Pulmonary artery endothelial cell (primary cell): ENCODE data around the gene PLCG1. TPM values are rescaled to one million over a fixed set of nuclear protein-coding genes. Genes with fewer than 3 reads are reported as not detected.

Experiments
- DNase-seq: peaks from one replicate; pipeline ENCODE4 v3.0.0-alpha.2; 2011; ENCODE audit warnings: low read depth, low spot score
- total RNA-seq: library from RNA; depleted of rRNA; stranded (reverse); fragments of >200 nt; gene quantifications from 2 replicates; pipeline ENCODE4 v1.2.3, GENCODE V29; 2014

The PLCG1 gene
- total RNA-seq, 1 donor from 2014 or later = 129 TPM

DNA sequence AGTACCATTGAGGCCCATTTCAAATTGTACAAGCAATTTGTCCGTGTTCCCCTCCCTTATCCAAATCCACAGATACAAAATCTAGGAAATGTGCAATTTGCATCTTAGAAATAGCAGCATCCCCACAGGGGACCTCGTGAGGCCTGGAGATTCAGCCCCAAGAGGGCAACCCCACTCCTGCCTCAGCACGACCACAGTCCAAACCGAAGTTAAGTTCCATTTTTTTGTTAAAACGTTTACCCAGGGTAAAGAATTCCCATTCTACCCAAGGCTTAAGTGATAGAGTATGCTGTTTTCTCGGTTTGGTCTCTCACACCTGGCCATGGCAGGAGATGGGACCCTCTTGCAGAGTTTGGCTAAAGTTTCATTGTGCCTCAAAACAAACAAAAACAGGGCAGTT is 41.2 kb downstream of the PLCG1 start:
- no peak for DNase-seq

DNA sequence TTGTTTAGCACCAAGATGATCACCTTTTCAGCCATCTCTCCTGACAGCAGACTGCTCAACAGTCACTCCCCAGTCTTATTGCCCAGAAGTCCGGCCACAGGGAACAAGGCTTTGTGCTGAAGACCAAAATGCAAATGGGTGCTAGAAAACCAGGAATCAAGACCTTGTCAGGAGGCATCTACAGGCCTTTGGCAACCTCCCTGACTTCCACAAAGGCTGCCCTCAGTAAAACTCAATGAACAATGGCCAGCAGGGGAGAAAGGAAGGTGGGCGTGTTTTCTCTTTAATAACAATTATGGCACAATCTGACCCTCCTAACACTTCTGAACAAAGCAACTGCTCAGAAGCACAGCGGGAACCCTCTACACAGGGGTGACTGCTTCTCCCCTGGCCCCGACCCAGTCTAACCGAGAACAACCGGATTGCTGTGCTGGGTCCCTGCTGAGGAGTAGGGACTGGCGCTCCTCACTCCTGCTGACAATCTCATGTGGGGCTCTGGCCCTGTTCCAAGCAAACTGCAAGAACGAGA is 41.6 kb downstream of the PLCG1 start:
- no peak for DNase-seq

DNA sequence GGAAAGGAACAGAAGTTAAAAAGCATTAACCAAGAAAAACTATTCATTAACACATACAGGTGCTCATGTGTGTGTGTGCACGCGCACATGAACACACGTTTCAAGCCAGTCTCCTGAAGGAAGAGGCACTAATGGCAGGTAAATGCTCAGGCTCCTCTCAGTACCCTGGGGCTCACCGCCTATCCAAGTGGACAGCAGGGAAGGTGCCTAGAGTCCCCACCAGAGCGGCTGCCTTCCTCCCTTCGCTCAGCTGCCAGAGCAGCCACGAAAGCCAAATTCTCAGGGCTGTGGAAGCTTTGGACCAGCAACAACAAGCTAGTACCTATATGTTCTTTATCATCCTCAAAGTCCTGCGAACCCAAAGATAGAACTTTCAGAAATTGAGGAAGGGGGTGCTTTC is 42.6 kb downstream of the PLCG1 start:
- DNase-seq = no peak

DNA sequence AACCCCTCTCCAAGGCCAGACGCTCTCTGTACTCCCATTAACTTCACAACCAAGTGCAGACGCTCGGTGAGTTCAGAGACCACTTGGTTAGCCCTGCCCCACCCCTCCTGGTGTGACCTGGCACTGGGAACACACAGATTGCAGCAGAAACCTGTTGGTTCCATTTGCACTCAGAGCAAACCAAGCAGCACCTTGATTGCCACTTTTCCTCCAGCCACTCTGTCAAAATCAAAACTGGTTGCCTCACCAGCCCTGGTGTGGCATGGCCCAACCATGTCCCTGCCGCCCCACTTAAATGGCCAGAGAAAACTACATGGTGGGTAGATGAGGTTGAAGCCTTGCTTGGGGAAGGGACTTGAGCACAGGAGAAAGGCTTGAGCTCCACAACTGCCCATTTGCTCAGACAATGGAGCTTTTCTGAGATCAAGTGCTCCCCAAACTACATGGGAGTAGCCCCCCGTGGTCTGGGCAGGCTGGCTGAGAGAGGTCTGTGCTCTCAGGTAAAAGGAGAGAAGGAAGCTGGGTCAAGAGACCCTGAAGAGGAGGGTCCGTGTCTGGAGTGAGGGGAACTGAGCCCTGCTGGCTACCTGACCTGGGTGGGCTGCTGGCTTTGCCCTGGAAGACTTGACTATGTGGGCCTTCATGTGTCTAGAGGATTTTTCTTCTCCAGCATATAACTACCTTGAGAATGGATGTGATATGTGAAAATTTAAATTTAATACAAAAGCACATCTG is 43.4 kb downstream of the PLCG1 start:
- no peak for DNase-seq

DNA sequence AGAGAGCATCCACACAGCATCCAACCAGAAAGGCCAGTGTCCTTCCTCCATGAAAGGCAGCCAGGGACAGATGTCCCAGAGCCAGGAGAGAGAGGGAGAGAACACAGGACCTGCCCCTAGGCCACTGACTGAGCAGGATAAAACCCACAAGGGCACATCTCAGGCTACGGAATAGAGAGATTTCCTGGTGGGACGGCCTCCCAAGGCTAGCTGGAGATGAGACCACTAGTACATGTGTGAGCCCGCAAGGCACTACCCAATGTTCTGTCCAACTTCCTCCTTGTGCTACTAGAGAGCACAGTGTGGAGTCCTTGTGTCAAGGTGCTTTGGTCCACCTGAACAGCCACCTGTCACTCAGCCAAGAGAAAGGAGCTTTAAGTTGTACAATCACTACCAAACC is 44.2 kb downstream of the PLCG1 start:
- no peak for DNase-seq

DNA sequence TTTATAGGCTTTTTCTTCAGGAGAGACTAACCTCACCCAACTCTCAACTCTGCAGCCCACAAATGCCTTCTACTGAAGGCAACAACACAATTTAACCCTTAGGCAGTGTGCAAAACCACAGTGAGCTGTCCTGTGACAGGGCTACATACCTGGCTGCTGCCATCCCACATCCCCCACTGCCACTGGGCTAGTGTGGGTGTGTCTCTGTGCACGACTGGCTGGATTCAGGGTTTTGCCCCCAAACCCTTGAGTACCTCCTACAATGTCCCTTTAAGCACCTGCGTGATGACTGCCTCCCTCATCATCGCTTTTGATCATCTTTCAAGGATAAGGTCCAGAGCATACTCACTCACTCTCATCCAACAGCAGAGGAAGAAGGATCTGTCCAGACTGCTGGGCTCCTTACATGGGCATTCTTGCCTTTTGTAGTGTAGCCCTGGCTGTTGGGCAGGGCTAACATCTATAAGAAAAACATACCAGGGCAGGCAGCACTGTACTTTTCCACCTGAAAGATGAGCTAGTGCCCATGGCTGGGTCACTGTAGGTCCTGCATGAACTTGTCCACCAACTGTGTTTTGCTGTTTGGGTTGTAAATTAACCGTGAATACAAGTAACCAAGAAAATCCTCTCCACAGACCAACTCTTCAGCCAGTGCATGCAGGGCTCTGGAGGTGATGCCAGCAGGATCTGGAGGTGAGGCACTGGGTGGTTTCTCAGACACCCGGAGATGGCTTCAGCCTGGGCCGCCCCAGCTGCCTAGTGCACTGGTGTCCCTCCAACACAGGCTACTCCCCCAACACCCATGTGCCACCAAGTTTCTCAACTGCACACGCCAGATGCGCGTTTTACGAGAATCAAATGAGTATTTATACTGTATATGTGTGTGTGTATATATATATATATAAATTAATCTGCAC is 45.2 kb downstream of the PLCG1 start:
- DNase-seq = no peak

DNA sequence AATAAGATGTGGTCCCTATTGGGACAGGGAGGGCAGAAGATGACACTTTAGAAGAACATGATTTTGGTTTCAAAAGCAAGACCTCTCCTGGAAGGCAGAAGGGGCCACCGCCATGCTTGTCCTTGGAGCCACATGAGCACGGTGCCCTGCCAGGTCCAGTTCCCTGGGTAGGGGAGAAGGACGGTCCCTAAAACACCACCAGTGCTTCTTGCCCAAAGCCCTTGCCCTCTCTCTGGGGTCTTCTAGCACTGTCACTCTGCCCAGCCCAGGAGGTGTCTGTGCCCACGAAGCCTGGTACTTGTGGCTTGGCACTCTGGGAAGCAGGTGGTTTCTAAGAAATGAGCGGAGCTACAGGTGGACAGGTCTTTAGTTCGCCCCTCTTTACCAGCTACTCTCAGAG is 46.0 kb downstream of the PLCG1 start:
- DNase-seq = no peak

DNA sequence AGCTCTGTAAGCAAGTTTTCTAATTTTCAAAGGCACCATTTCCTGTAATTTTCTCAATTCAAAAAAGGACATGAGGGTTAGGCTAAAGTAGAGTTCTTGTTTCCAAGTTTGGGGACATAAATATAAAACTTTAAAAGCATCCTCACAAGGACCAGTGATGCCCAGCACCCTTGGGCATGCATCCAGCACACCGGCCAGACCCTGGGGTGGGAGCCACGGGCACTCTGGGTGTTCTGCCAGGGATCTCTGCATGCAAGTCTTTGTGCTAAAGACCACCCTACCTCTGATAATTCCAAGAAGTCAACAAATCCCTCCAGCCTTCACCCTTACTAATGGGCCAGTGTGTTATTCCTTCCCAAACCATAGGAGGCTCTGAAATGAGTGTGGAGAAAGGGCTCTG is 46.5 kb downstream of the PLCG1 start:
- DNase-seq = no peak

DNA sequence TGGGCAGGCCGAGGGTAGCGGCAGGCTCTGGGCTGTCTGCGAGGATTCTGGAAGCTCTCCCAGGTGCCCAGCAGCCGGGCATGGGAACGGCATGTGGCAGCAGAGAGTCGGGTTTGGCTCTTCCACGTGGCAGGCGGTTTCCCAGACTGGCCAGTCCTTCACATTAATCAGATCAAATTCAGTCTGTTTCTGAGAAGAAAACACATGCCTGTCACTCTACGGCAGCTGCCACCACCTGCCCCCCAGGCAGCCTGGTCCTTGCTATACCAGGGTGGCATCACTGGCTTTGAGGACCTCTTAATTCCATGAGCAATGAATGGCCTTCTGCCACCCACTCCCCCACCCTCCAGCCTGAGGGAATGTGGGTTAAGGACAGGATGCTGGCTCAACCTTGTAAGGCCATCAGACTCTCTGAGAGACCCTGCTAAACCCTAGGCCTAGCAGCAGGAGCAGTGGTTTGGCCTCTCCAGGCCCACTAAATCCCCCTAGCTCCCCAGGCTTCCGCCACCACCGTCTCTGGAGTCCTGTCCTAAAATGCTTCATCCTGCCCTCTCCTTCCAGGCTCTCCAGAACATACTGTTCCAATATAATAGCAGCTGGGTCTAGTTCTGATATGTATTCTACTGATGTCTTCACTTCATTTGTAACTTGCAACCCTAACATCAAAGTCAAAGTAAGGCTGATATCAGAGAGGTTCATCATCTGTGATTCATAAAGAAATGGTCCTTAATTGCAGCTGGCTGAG is 47.8 kb downstream of the PLCG1 start:
- DNase-seq = no peak

DNA sequence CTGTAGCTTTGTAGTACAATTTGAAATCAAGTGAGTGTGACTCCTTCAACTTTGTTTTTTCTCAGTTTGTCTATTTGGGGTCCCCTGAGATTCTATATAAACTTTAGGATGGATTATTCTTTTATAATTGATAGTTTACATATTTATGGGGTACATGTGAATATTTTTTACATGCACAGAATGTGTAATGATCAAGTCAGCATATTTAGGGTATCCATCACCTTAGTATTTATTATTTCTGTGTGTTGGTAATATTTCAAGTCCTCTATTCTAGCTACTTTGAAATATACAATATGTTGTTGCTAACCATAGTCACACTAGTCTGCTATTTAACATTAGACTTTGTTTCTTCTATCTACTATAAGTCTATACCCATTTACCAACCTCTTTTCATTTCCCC is 50.3 kb downstream of the PLCG1 start:
- no peak for DNase-seq

DNA sequence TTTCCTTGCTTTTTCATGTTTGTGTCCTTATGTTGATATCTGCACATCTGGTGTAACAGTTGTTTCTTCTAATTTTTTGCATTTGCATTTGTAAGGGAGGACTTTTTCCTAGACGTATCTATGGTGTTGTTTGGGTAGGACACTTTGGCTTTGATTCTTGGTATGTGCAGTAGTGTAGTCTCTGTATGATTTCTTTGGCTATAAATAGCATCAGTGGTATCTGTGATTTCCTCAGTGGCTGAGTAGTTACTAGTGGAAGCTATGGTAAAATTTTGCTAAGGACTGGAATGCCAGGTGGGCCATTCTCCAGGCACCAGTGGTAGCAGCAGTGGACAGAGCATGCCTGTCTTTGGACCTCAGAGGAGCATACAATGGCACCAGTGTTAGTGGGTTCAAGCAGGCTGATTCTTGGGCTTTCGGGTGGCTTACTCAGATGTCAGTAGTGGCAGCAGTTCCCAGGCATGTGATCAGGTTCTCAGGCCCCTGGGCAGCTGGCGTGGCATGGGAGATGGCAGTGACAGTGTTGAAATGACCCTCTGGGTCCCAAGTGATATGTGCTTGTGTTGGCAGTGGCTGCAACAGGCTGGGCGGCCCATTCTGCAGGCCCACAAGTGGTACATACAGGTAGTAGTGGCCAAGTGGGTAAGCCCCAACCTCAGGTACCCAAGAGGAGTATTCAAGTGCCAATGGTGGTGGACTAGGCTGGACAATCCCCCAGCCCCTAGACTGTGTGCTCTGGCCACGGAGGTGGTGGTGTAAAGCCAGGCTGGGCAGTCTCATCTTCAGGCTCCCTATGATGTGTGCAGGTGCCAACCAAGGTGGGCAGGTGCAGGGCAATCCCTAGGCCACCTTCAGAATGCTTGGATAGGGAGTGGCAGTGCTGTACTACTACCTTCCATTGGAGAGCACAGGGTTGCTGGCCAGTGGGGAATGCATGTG is 54.5 kb downstream of the PLCG1 start:
- DNase-seq = no peak

DNA sequence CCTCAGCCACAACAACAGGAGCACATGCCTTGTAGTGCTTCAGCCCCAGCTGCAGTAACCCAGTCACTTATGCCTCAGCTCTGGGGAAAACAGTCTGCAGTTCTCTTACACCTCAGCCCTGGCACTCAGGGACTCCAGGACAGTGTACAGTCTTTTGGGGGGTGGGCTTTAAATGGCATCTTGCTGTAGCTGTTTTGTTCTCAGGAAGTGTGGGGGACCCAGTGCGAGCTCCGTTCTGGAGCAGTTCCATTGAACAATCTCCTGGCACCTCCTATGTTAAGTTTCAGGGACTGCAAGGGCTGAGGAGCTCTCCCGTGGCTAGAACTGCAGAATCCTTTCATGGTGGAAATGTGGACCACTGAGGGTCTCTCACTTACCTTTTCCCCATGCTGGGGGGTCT is 55.2 kb downstream of the PLCG1 start:
- no peak for DNase-seq

DNA sequence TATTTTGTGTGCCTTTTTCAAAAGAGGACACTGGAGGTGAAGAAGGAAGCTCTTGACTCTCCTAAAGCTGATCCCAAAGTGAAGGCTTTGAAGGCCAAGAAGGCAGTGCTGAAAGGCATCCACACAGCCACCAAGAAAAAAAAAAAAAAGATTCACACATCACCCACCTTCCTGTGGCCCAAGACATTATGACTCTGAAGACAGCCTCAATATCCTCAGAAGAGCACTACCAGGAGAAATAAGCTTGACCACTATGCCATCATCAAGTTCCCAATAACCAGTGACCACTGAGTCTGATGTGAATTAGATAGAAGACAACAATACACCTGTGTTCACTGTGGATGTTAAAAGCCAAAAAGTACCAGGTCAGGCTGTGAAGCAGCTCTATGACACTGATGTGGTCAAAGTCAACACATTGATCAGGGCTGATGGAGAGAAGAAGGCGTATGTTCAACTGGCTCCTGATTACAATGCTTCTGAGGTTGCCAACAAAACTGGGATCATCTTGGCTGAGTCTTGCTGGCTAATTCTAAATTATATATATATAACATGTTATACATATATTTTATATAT is 59.4 kb downstream of the PLCG1 start:
- no peak for DNase-seq

DNA sequence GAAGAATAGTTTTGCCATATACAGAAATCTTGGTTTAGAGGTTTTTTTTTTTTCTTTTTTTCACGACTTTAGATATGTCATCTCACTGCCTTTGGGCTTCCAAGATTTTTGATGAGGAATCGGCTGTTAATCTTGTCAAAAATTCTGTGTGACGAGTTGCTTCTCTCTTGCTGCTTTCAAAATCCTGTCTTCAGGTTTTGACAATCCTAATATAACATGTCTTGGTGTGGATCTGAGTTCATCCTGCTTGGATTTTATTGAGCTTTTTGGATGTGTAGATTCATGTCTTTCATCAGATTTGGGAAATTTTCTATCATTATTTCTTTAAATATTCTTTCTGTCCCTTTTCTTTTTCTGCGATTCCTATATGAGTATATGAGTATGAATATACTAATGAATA is 61.1 kb downstream of the PLCG1 start:
- DNase-seq = no peak

DNA sequence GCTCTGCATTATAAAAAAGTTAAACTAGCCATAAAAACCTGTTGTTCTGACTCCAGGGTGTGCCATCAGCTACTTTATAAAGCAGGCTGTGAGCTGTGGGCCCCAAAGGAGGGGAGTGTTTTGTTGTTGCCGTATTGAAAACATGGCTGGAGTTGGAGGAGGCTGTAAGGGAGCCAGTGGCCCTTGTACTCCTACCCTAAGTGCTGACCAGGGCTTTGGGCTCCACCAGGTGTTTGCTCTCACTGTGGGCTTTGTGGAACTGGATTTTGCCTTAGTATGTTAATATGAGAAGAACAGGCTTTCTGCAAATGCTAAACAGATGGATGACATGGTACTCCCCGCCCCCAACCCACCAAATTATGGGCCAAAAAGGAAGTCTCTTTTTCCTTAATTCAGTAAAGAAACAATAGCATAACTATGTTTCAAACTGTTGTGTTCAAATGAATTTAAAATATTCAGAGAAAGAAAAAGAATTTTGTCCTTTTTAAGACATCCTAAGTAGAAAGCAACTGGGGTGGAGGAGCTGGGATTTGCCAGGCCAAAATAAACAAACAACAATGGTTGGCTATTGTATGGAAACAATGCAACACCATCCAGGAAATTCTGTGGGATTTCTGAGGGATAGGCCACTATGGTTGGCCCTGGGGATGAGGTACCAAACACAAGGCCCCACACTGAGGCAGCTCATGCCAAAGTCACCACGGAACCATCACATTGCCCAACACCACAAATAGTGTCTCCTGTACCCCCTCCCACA is 63.3 kb downstream of the PLCG1 start:
- peak; percentile 66 for DNase-seq

DNA sequence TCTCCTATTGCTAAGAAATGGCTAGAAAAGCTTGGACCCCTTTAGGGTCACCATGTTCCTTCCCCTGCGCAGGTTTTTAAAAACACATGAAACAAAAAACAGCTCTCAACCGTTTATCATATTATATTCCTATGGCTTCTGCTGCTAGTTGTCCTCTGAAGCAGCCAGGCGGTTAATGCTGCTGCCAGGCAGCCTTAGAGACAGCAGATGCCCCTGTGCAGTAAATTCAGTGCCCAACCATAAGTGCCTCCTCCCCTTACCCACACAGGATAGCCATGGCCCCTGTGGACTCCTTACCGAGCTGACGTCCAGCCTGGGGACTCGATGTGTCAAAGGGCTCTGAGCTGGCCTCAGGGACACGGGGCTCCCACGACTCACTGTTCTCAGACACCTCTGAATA is 64.4 kb downstream of the PLCG1 start:
- no peak for DNase-seq

DNA sequence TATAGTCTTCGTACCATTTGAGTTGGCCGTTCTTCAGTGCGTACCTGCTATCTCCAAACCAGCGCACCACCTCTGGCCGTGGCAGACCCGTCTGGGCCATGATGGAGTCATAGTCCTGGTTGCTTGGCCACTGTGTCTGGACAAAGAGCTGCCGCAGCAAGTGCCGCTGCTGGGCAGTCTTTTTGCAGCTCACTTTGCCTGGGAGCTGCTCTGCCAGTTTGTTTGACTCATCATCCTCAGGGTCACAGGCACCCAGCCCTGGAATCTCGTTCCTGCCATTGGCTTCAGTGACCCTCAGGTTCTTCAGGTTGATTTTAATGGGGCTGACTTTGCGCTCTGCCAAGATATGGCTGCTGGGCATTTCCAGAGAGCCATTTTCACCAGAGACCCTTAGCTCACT is 65.1 kb downstream of the PLCG1 start:
- no peak for DNase-seq

DNA sequence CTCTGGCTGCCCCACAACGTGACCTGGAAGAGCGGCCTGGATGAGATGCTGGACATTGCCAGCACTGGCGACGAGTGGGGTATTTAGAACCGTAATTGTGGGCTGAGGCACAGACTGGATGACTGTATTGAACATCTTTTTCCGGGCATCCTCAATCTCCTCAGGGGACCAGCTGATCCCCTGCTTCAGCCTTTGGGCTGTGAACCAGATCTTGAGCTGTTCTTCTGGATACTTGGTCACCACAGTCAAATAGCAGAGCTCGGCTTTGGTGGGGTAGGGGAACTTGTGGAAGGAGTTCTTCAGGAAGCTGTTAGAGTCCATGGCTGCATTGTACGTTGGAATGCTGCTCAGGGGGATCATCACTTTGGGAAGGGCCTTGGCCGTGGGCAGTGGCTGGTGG is 66.3 kb downstream of the PLCG1 start:
- DNase-seq = no peak
